Activated naive CD4-positive, alpha-beta T cell treated with anti-CD3 and anti-CD28 coated beads for 36 hours (primary cell): ENCODE data around the gene RAD51B. TPM values are rescaled to one million over a fixed set of nuclear protein-coding genes. Genes with fewer than 3 reads are reported as not detected.

ENCODE experiments used
- CTCF ChIA-PET: fragments of 350-600 bp; sonication (Branson Sonifier 250); formaldehyde crosslinking; loops from one replicate; lab custom pipeline; 2021; ENCODE audit warnings: antibody characterized with exemption; lab: Charles Lee
- DNase-seq: peaks from one replicate; pipeline ENCODE4 v3.0.0-alpha.2; 2020
- H3K27ac Mint-ChIP-seq: one replicate; pipeline ENCODE4 v1.8.0; 2021; ENCODE audit warnings: mild to moderate bottlenecking, mixed read lengths
- H3K27me3 Mint-ChIP-seq: one replicate; pipeline ENCODE4 v1.8.0; 2021; ENCODE audit warnings: low read depth, mixed read lengths
- H3K36me3 Mint-ChIP-seq: one replicate; pipeline ENCODE4 v1.8.0; 2021; ENCODE audit warnings: low read depth, mixed read lengths
- H3K4me1 Mint-ChIP-seq: one replicate; pipeline ENCODE4 v1.8.0; 2021; ENCODE audit warnings: low read depth, mixed read lengths
- H3K4me3 Mint-ChIP-seq: one replicate; pipeline ENCODE4 v1.8.0; 2021; ENCODE audit warnings: mild to moderate bottlenecking, moderate library complexity, mixed read lengths
- H3K9me3 Mint-ChIP-seq: one replicate; pipeline ENCODE4 v1.8.0; 2021; ENCODE audit warnings: mixed read lengths
- intact Hi-C: fragments of 100-400 bp; cut with micrococcal nuclease; formaldehyde crosslinking; loops from one replicate; pipeline ENCODE4 v1.15.1; 2023
- total RNA-seq, 2 experiments: library from RNA; stranded (reverse); gene quantifications; one replicate each; pipeline ENCODE4 v1.2.3, GENCODE V29; 2021

The RAD51B gene
- total RNA-seq, 2 experiments from 2014 or later = 44.8 to 47.6 TPM

- Mint-ChIP-seq H3K4me3 (no peak overlapping the region), H3K9me3 (no peaks in the 10 kb centered on the region), H3K4me1 (peaks cover 27% of the 10 kb centered on the region), H3K36me3 (no peaks in the 10 kb centered on the region), H3K27ac (no peak overlapping the region), H3K27me3 (no peaks in the 10 kb centered on the region)
- no peak for DNase-seq
- intact Hi-C loops = loop anchor here (10.0 kb wide), 2 partner anchors 413 to 467 kb away; no protein-coding TSS in a partner anchor
- CTCF ChIA-PET = interaction anchor here (0.7 kb wide), 1 partner anchor 9 kb away, joined by 3 read pairs; no protein-coding TSS in a partner anchor
Measured at GRCh38 chr14:68401855-68402254, 582.3 kb downstream of the RAD51B start.

GRCh38 chr14:68402525-68403101, 583.0 kb downstream of the RAD51B start:
- H3K4me1 Mint-ChIP-seq = peaks cover 27% of the 10 kb centered on the region
- no peak overlapping the region for H3K4me3 Mint-ChIP-seq
- no peak for DNase-seq
- intact Hi-C loops = loop anchor here (10.0 kb wide), 2 partner anchors 412 to 468 kb away; no protein-coding TSS in a partner anchor
- H3K27ac Mint-ChIP-seq = no peak overlapping the region
- no peaks in the 10 kb centered on the region for H3K36me3 Mint-ChIP-seq
- no peaks in the 10 kb centered on the region for H3K9me3 Mint-ChIP-seq
- no peaks in the 10 kb centered on the region for H3K27me3 Mint-ChIP-seq
- CTCF ChIA-PET = no interaction called here

DNA sequence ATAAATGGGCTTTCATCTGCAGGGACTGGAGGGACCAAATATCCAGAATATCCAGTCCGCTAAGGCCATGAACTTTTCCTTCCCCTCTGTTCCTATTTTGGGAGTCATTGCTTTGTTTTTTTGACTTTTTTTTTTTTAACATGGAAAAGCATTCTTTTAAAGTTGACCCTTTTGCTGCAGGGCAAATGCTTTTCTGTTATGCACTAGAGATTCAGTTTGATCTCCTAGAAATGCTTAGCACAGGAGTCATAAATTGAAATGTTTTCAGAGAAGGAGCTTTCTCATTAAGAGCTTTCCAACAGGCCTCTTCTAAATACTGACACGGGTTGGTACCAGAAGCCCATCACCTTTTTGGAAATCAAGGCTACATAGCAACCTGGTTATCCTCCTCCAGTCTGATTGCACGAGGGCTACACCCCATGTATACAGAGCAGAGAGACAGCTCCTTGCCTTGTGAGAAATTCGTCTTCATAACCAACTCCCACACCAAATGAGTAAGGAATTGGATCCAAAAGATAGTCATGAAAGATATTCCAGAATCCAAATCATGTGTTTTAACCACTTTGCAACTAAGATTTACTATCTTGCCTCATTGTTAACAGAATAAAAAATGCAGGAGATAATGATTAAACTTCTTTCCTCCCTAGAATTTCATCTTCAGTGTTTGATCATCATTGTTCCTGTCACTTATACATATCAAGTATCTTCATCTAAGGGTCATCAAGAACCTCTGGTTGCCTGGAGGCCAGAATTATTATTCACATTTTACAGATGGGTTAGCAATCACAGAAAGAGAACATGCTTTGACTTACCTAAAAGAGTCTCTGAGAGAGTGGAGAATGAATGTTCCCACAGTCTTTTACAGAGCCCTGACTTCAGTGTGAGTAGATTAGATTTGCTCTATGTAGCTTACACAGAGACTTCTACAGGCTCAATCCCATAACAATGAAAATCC, 583.9 kb downstream of the RAD51B start:
- H3K27me3 Mint-ChIP-seq = no peaks in the 10 kb centered on the region
- CTCF ChIA-PET = no interaction called here
- intact Hi-C loops = loop anchor here (1.0 to 10.0 kb wide), 3 partner anchors 152 to 469 kb away; no protein-coding TSS in a partner anchor
- peaks cover 33% of the 10 kb centered on the region for H3K4me1 Mint-ChIP-seq
- no peak overlapping the region for H3K4me3 Mint-ChIP-seq
- no peaks in the 10 kb centered on the region for H3K9me3 Mint-ChIP-seq
- DNase-seq = no peak
- H3K36me3 Mint-ChIP-seq = no peaks in the 10 kb centered on the region
- no peak overlapping the region for H3K27ac Mint-ChIP-seq

DNA sequence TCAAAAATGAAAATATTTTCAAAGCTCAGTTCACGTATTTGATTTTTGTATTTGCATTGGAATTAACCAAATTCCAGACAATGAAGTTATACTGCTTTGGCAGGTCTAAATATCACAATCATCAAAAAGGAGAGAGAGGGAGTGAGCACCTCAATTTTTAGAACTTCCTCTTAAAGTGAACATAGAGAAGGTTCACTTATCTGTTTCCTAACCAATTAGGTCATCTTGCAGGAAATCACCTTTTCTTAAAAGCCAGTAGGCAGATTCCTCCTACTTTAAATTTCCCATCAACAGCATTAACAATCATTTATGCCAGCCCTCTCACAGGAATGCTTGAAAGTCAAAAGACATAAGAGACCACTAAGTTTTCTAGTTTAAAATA, 584.6 kb downstream of the RAD51B start:
- peak overlapping the region; percentile 69 for H3K27ac Mint-ChIP-seq
- no peaks in the 10 kb centered on the region for H3K27me3 Mint-ChIP-seq
- intact Hi-C loops = loop anchor here (1.0 to 10.0 kb wide), 3 partner anchors 153 to 469 kb away; no protein-coding TSS in a partner anchor
- H3K36me3 Mint-ChIP-seq = no peaks in the 10 kb centered on the region
- peaks cover 33% of the 10 kb centered on the region for H3K4me1 Mint-ChIP-seq
- CTCF ChIA-PET = interaction anchor here (0.5 to 1.2 kb wide), 2 partner anchors 384 to 548 kb away, joined by 3 to 4 read pairs; no protein-coding TSS in a partner anchor
- no peak for DNase-seq
- no peaks in the 10 kb centered on the region for H3K9me3 Mint-ChIP-seq
- no peak overlapping the region for H3K4me3 Mint-ChIP-seq

- Mint-ChIP-seq H3K9me3 (no peaks in the 10 kb centered on the region), H3K27me3 (no peaks in the 10 kb centered on the region), H3K4me3 (no peak overlapping the region), H3K4me1 (peaks cover 36% of the 10 kb centered on the region), H3K27ac (peak overlapping the region; percentile 69), H3K36me3 (no peaks in the 10 kb centered on the region)
- CTCF ChIA-PET = interaction anchor here (0.5 to 1.2 kb wide), 3 partner anchors 384 to 549 kb away, joined by 3 to 4 read pairs (median 3); no protein-coding TSS in a partner anchor
- DNase-seq = peak; percentile 50
- intact Hi-C loops = loop anchor here (1.0 to 10.0 kb wide), 3 partner anchors 153 to 470 kb away; no protein-coding TSS in a partner anchor
Measured at GRCh38 chr14:68404652-68405183, 585.1 kb downstream of the RAD51B start.

DNA sequence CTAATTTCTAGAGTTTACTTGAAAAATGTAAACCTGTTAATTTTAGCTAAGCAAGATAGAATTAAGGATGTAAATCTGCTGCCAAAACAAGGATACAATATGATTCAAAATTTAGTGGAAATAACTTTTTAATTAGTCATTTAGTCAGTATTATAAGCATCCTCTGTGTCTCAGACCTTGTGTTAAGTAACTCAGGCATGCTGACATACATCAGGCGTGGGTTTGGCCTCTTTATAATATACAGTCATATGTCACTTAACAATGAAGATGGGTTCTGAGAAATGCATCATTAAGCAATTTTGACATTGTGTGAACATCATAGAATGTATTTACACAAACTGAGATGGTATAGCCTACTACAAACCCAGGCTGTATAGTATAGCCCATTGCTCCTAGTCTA, 586.4 kb downstream of the RAD51B start:
- no peaks in the 10 kb centered on the region for H3K27me3 Mint-ChIP-seq
- DNase-seq = no peak
- H3K4me3 Mint-ChIP-seq = no peak overlapping the region
- CTCF ChIA-PET = interaction anchor here (0.6 kb wide), 1 partner anchor 105 kb away, joined by 3 read pairs; no protein-coding TSS in a partner anchor
- no peaks in the 10 kb centered on the region for H3K36me3 Mint-ChIP-seq
- peaks cover 31% of the 10 kb centered on the region for H3K4me1 Mint-ChIP-seq
- intact Hi-C loops = loop anchor here (10.0 kb wide), 2 partner anchors 409 to 471 kb away; no protein-coding TSS in a partner anchor
- H3K27ac Mint-ChIP-seq = no peak overlapping the region
- H3K9me3 Mint-ChIP-seq = no peaks in the 10 kb centered on the region

GRCh38 chr14:68407285-68407684, 587.7 kb downstream of the RAD51B start:
- CTCF ChIA-PET = no interaction called here
- DNase-seq = no peak
- Mint-ChIP-seq H3K4me1 (peaks cover 31% of the 10 kb centered on the region), H3K27me3 (no peaks in the 10 kb centered on the region), H3K27ac (no peak overlapping the region), H3K4me3 (no peak overlapping the region), H3K36me3 (no peaks in the 10 kb centered on the region), H3K9me3 (no peaks in the 10 kb centered on the region)
- intact Hi-C loops = loop anchor here (10.0 kb wide), 2 partner anchors 408 to 472 kb away; no protein-coding TSS in a partner anchor

GRCh38 chr14:68407825-68408224, 588.2 kb downstream of the RAD51B start:
- H3K36me3 Mint-ChIP-seq = no peaks in the 10 kb centered on the region
- H3K4me1 Mint-ChIP-seq = peaks cover 31% of the 10 kb centered on the region
- H3K9me3 Mint-ChIP-seq = no peaks in the 10 kb centered on the region
- DNase-seq = no peak
- intact Hi-C loops = loop anchor here (1.0 to 10.0 kb wide), 4 partner anchors 157 to 473 kb away; no protein-coding TSS in a partner anchor
- H3K4me3 Mint-ChIP-seq = no peak overlapping the region
- CTCF ChIA-PET = interaction anchor here (1.0 kb wide), 1 partner anchor 411 kb away, joined by 3 read pairs; no protein-coding TSS in a partner anchor
- H3K27ac Mint-ChIP-seq = no peak overlapping the region
- H3K27me3 Mint-ChIP-seq = no peaks in the 10 kb centered on the region

- Mint-ChIP-seq H3K9me3 (no peaks in the 10 kb centered on the region), H3K36me3 (no peaks in the 10 kb centered on the region), H3K27me3 (no peaks in the 10 kb centered on the region), H3K4me1 (peaks cover 25% of the 10 kb centered on the region), H3K27ac (no peak overlapping the region), H3K4me3 (no peak overlapping the region)
- DNase-seq = peak; percentile 34
- CTCF ChIA-PET = interaction anchor here (0.5 to 1.3 kb wide), 5 partner anchors 18 to 882 kb away, joined by 3 to 8 read pairs (median 5); no protein-coding TSS in a partner anchor
- intact Hi-C loops = loop anchor here (1.0 to 10.0 kb wide), 4 partner anchors 157 to 474 kb away; no protein-coding TSS in a partner anchor
Measured at GRCh38 chr14:68408680-68409079, 589.1 kb downstream of the RAD51B start.

DNA sequence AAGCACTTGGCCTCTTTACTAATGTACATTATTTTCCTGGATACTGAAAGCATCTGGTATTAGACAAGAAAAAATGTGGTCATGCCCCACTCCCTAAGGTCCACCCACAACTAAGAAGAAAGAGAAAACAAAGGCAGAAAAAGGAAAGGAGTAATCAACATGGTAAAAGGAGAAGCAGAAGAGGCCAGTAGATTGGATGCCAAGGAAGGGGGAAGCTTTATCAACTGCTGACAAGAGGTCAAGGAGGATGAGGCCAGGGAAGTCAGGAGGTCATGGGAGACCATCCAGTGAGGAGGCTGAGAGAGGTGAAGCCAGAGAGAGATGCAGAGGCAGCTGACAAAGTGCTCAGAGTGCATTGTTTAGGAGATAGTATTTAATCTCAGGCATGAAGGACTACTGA, 589.8 kb downstream of the RAD51B start:
- DNase-seq = no peak
- intact Hi-C loops = loop anchor here (2.0 to 10.0 kb wide), 3 partner anchors 379 to 475 kb away; no protein-coding TSS in a partner anchor
- CTCF ChIA-PET = interaction anchor here (0.5 to 1.3 kb wide), 4 partner anchors 19 to 883 kb away, joined by 3 to 8 read pairs (median 6); no protein-coding TSS in a partner anchor
- H3K27me3 Mint-ChIP-seq = no peaks in the 10 kb centered on the region
- H3K9me3 Mint-ChIP-seq = no peaks in the 10 kb centered on the region
- peaks cover 18% of the 10 kb centered on the region for H3K4me1 Mint-ChIP-seq
- H3K4me3 Mint-ChIP-seq = no peak overlapping the region
- H3K27ac Mint-ChIP-seq = no peak overlapping the region
- H3K36me3 Mint-ChIP-seq = no peaks in the 10 kb centered on the region

DNA sequence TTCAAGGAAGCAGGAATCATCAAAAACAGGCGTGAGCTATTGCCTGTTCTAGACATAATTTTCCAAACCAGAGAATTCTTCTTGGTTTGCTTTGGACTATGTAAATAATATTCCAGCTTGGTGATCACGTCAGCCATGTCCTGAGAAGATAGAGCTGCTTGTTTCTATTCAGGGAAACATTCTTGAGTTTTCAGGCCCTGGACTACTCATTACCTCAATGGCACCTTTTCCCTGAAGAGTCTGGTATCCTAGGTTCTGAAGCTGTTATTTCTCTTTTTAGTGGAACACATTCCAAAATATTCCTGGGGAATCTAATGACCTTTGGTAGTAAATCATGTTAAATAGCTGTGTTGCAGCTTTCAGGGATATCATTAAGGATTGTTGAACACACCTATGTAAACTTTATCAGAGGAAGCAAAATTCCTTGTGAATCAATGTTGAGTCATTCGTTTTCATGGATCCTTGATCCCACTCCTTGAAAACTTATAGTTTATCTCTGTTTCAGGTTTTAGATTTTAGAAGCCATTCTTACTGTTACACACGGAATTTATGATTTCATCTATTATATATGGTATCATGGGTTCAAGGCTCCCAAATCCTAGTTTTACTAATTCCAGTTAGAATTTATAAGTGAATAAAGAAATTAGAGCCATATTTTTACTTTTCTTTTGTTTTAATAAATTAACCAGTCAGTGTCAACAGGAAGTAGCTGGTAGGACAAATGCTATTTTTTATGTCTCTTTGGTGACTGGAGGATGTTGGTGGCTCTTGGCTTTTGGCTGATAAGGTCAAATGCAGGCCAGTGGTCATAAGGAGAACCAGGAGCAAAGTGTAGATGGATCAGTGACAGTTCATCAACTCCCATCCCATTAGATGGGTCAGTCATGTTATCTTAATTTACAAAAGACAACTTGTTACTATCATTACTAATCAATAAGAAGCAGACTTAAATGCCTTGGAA, 593.2 kb downstream of the RAD51B start:
- H3K4me1 Mint-ChIP-seq = peaks cover 7% of the 10 kb centered on the region
- DNase-seq = no peak
- no peaks in the 10 kb centered on the region for H3K9me3 Mint-ChIP-seq
- CTCF ChIA-PET = interaction anchor here (0.6 to 0.7 kb wide), 2 partner anchors 348 to 403 kb away, joined by 3 read pairs; no protein-coding TSS in a partner anchor
- intact Hi-C loops = no loop called here
- no peaks in the 10 kb centered on the region for H3K27me3 Mint-ChIP-seq
- no peak overlapping the region for H3K4me3 Mint-ChIP-seq
- no peak overlapping the region for H3K27ac Mint-ChIP-seq
- H3K36me3 Mint-ChIP-seq = no peaks in the 10 kb centered on the region
